GM12874 (cell line): Measurements from ENCODE around the gene AHNAK2.

Experiments
- TF ChIP-seq, protein P1 (sequence below): IDR thresholded peaks from 2 replicates; pipeline ENCODE4 v1.5.1; 2011; ENCODE audit warnings: low read depth, mild to moderate bottlenecking, control low read depth, low read length, moderate library complexity; ENCODE audit not compliant: insufficient read depth

Gene AHNAK2

GRCh38 chr14:104967386-104968152 is 10.6 kb downstream of the AHNAK2 start:
- TF ChIP-seq, protein P1, sequence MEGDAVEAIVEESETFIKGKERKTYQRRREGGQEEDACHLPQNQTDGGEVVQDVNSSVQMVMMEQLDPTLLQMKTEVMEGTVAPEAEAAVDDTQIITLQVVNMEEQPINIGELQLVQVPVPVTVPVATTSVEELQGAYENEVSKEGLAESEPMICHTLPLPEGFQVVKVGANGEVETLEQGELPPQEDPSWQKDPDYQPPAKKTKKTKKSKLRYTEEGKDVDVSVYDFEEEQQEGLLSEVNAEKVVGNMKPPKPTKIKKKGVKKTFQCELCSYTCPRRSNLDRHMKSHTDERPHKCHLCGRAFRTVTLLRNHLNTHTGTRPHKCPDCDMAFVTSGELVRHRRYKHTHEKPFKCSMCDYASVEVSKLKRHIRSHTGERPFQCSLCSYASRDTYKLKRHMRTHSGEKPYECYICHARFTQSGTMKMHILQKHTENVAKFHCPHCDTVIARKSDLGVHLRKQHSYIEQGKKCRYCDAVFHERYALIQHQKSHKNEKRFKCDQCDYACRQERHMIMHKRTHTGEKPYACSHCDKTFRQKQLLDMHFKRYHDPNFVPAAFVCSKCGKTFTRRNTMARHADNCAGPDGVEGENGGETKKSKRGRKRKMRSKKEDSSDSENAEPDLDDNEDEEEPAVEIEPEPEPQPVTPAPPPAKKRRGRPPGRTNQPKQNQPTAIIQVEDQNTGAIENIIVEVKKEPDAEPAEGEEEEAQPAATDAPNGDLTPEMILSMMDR: no peak

- TF ChIP-seq, protein P1: no peak
Observed at GRCh38 chr14:104966981-104967385, 11.2 kb downstream of the AHNAK2 start.

GRCh38 chr14:104966261-104966865 is 11.8 kb downstream of the AHNAK2 start:
- TF ChIP-seq, protein P1: no peak

DNA sequence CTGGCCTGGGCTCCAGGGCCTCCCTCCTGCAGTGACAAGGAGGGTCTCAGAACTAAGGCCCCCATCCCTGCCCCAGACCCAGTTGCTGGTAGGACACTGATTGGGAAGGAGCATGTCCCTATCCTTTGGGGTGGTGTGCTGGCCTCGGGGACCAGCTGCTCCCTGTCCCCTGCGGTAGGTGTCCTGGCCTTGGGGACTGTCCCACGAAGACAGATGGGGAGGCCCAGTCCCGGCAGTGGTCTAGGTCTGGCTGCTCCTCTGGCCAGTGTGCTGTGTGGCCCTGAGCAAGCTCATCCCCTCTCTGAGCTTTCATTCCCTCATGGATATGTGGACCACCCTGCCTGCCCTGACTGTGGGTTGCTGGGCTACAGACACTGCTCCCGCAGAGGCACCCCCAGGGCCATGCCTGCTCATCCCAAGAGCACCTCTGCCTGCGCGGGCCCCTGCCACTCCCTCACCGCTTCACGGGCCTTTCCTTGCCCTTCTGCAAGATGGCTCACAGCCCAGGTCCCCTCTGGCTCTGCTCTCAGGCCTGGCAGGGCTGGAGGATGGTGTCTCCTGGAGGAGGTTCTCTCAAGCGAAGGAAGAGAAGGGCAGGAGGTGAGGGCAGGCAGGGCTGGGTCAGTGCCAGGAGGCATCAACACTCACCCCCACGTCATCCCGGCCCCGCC is 12.5 kb downstream of the AHNAK2 start:
- TF ChIP-seq, protein P1: no peak

DNA sequence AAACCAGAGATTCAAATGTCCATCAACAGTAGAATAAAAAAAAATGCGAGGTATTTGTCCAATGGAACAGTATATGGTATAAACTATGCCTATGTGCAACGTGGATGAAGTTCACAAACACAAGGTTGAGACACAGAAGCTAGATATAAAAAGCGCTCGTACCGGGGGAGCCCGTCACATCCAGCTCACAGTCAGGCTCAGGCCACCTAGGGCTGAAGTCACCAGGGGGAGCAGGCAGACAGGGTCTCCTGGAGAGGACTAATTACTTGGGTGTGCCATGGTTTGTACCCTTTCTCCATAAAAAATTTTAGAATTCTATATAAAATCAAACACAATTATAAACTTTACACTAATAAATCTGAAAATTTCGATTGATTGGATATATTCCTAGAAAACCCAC is 13.6 kb downstream of the AHNAK2 start:
- TF ChIP-seq, protein P1: no peak

- TF ChIP-seq, protein P1: no peak
Observed at GRCh38 chr14:104957146-104958113, 20.7 kb downstream of the AHNAK2 start.
